Endometrial microvascular endothelial cells (primary cell): ENCODE data around the gene ERLIN1. TPM values are rescaled to one million over a fixed set of nuclear protein-coding genes. Genes with fewer than 3 reads are reported as not detected.

Experiments
- in situ Hi-C: cut with HindIII; loops from 2 replicates; pipeline ENCODE4 v1.10.0; 2017; ENCODE audit warnings: low sequenced_read_pairs, low pct_unique_long_range_greater_than_20kb; ENCODE audit errors: inconsistent ontology term
- total RNA-seq: library from RNA; depleted of rRNA; stranded (reverse); fragments of >200 nt; gene quantifications from one replicate; pipeline ENCODE4 v1.2.3, GENCODE V29; 2015; ENCODE audit errors: inconsistent ontology term

ERLIN1 gene
- total RNA-seq, 1 donor from 2014 or later = 65.0 TPM

- in situ Hi-C loops = no loop called here
These were observed 81.5 kb downstream of the ERLIN1 start for GRCh38 chr10:100104300-100104699.

- in situ Hi-C loops = no loop called here
These were observed 82.2 kb downstream of the ERLIN1 start for GRCh38 chr10:100103581-100103980.

- in situ Hi-C loops = no loop called here
These were observed 84.4 kb downstream of the ERLIN1 start for GRCh38 chr10:100101192-100102076.

- in situ Hi-C loops = no loop called here
These were observed 85.1 kb downstream of the ERLIN1 start for GRCh38 chr10:100100651-100101184.

Other genes starting within 250 kb of the ERLIN1 start
- 31.9 TPM for gene DNMBP, start 176.1 kb downstream of the ERLIN1 start, total RNA-seq
- not detected for gene CPN1, start 104.2 kb downstream of the ERLIN1 start, total RNA-seq
- gene CHUK, start 43.6 kb upstream of the ERLIN1 start, total RNA-seq = 26.4 TPM
- 38.8 TPM for gene CWF19L1, start 81.6 kb upstream of the ERLIN1 start, total RNA-seq
- gene BLOC1S2, start 100.7 kb upstream of the ERLIN1 start, total RNA-seq = 74.7 TPM
- not detected for gene PKD2L1, start 144.2 kb upstream of the ERLIN1 start, total RNA-seq
- 45.1 TPM for gene SCD, start 161.2 kb upstream of the ERLIN1 start, total RNA-seq